ENCODE data around the gene FAM43B.

- TF ChIP-seq POLR2AphosphoS5 (IDR thresholded peaks at IDR 0.05; ENCODE audit: low read depth) = no peak
- TF ChIP-seq, protein P1, sequence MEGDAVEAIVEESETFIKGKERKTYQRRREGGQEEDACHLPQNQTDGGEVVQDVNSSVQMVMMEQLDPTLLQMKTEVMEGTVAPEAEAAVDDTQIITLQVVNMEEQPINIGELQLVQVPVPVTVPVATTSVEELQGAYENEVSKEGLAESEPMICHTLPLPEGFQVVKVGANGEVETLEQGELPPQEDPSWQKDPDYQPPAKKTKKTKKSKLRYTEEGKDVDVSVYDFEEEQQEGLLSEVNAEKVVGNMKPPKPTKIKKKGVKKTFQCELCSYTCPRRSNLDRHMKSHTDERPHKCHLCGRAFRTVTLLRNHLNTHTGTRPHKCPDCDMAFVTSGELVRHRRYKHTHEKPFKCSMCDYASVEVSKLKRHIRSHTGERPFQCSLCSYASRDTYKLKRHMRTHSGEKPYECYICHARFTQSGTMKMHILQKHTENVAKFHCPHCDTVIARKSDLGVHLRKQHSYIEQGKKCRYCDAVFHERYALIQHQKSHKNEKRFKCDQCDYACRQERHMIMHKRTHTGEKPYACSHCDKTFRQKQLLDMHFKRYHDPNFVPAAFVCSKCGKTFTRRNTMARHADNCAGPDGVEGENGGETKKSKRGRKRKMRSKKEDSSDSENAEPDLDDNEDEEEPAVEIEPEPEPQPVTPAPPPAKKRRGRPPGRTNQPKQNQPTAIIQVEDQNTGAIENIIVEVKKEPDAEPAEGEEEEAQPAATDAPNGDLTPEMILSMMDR (conservative IDR thresholded peaks at IDR 0.05; ENCODE audit: low read depth in 2 of 2) = peak; percentile 95 to 99
Observed at GRCh38 chr1:20521960-20522861, 30.2 kb upstream of the FAM43B start.
